HepG2 (cell line): ENCODE measurements around the gene CASZ1. TPM values are rescaled to one million over a fixed set of nuclear protein-coding genes. Genes with fewer than 3 reads are reported as not detected.

Source experiments
- ATAC-seq: fragments of 200-7000 bp; cut with Tn5 transposase; 3 replicates; pipeline ENCODE4 v1.9.1; 2020; ENCODE audit warnings: mild to moderate bottlenecking, moderate library complexity
- Bru-seq: library from RNA; stranded (reverse); fragments of 400-500 nt; gene quantifications from one replicate; lab custom pipeline; 2021; lab: Mats Ljungman, UMichigan
- BruChase-seq, 2 experiments: library from RNA; stranded (reverse); fragments of 400-500 nt; gene quantifications; one replicate each; lab custom pipeline; 2021; lab: Mats Ljungman, UMichigan
- BruUV-seq: library from RNA; stranded (reverse); fragments of 400-500 nt; replicated peaks from 2 replicates; lab custom pipeline; 2021; lab: Mats Ljungman, UMichigan
- CTCF ChIA-PET: fragments of 300-600 bp; formaldehyde crosslinking; extraction: SDS; loops from one replicate; lab custom pipeline; 2021; ENCODE audit warnings: low total read pairs, inconsistent platforms, low intra/inter-chr PET ratio; lab: Yijun Ruan, JAX
- POLR2A ChIA-PET: fragments of 350-600 bp; sonication (Branson Sonifier 250); formaldehyde crosslinking; loops from one replicate; lab custom pipeline; 2020; ENCODE audit warnings: antibody characterized with exemption, inconsistent platforms; lab: Yijun Ruan, JAX
- DNase-seq: peaks from one replicate; pipeline ENCODE4 v3.0.0-alpha.2; 2015; ENCODE audit warnings: low spot score
- FAIRE-seq: peaks from 3 replicates; lab custom pipeline; 2011; peaks lifted over from hg19 to GRCh38; lab: Jason Lieb, UNC
- H2AFZ ChIP-seq: one replicate; pipeline ENCODE4 v1.6.1; 2011; ENCODE audit warnings: low read length, inconsistent platforms
- H3K27ac ChIP-seq: fragments of 300-600 bp; 3 replicates; pipeline ENCODE4 v1.8.0; 2011; ENCODE audit warnings: mixed run types, mild to moderate bottlenecking, mixed read lengths, low read length, inconsistent platforms; ENCODE audit not compliant: insufficient read depth; ENCODE audit errors: extremely low read length
- H3K27me3 ChIP-seq, 2 experiments: fragments of 200-600 bp in 1 of 2; 2 replicates in 1 of 2; 3 replicates in 1 of 2; pipeline versions ENCODE4 v1.6.0 to v1.8.0; 2011; ENCODE audit warnings: low read length in 2 of 2, mild to moderate bottlenecking in 2 of 2, moderate library complexity in 2 of 2, inconsistent platforms in 1 of 2; ENCODE audit not compliant: insufficient read depth in 2 of 2, control insufficient read depth in 1 of 2
- H3K36me3 ChIP-seq, 2 experiments: fragments of 200-600 bp in 1 of 2; replicated peaks in 1 of 2; 2 replicates in 1 of 2; 3 replicates in 1 of 2; pipeline versions ENCODE4 v1.5.1 to v1.8.0; 2011; ENCODE audit warnings: low read length in 2 of 2, inconsistent platforms in 1 of 2; ENCODE audit not compliant: insufficient read depth in 2 of 2, control insufficient read depth in 1 of 2
- H3K4me1 ChIP-seq: 2 replicates; pipeline ENCODE4 v1.5.1; 2012; ENCODE audit warnings: low read length, inconsistent platforms; ENCODE audit not compliant: insufficient read depth
- H3K4me2 ChIP-seq: 2 replicates; pipeline ENCODE4 v1.6.0; 2011; ENCODE audit warnings: low read depth, low read length, inconsistent platforms
- H3K4me3 ChIP-seq, 3 experiments: fragments of 200-600 bp in 1 of 3; sonication (generic), shearing (Covaris generic) in 1 of 3; replicated peaks in 1 of 3; 2 replicates each; pipeline ENCODE4 v1.5.1; 2011 to 2016; ENCODE audit warnings: low read length in 3 of 3, inconsistent platforms in 2 of 3, low read depth in 2 of 3, mild to moderate bottlenecking in 2 of 3, control low read depth in 1 of 3, mixed read lengths in 1 of 3; ENCODE audit not compliant: insufficient read depth in 1 of 3
- H3K79me2 ChIP-seq: one replicate; pipeline ENCODE4 v1.6.1; 2011; ENCODE audit warnings: low read length, inconsistent platforms; ENCODE audit not compliant: insufficient read depth
- H3K9ac ChIP-seq: 2 replicates; pipeline ENCODE4 v1.6.0; 2011; ENCODE audit warnings: mild to moderate bottlenecking, low read depth, low read length, inconsistent platforms; ENCODE audit not compliant: insufficient read depth
- H3K9me3 ChIP-seq: 2 replicates; pipeline ENCODE4 v1.5.1; 2012; ENCODE audit warnings: mild to moderate bottlenecking, low read length
- H4K20me1 ChIP-seq: 2 replicates; pipeline ENCODE4 v1.6.0; 2011; ENCODE audit warnings: inconsistent platforms, mild to moderate bottlenecking, low read length, moderate library complexity; ENCODE audit not compliant: insufficient read depth
- ATRX ChIP-seq: sonication (generic); formaldehyde crosslinking; IDR thresholded peaks from 2 replicates; pipeline ENCODE4 v1.4.0; 2020; ENCODE audit warnings: missing genetic modification reagents, borderline replicate concordance
- CC2D1A ChIP-seq: sonication (generic); formaldehyde crosslinking; IDR thresholded peaks from 2 replicates; pipeline ENCODE4 v1.8.1; 2023; ENCODE audit warnings: mild to moderate bottlenecking, missing genetic modification reagents
- CENPX ChIP-seq: sonication (generic); formaldehyde crosslinking; IDR thresholded peaks from 2 replicates; pipeline ENCODE4 v1.9.0; 2021; ENCODE audit warnings: mild to moderate bottlenecking, missing genetic modification reagents, moderate library complexity
- MTF2 ChIP-seq: sonication (generic); formaldehyde crosslinking; IDR thresholded peaks from 2 replicates; pipeline ENCODE4 v1.5.0; 2020; ENCODE audit warnings: missing genetic modification reagents, borderline replicate concordance
- PAF1 ChIP-seq: IDR thresholded peaks from 2 replicates; pipeline ENCODE4 v1.6.1; 2016; ENCODE audit warnings: missing genetic modification reagents, missing compliant biosample characterization
- RELA ChIP-seq: sonication (generic); formaldehyde crosslinking; IDR thresholded peaks from 2 replicates; pipeline ENCODE4 v1.4.0; 2020; ENCODE audit warnings: missing genetic modification reagents
- SNAPC2 ChIP-seq: sonication (generic); formaldehyde crosslinking; IDR thresholded peaks from 2 replicates; pipeline ENCODE4 v1.8.1; 2022; ENCODE audit warnings: mild to moderate bottlenecking, missing genetic modification reagents
- ZBTB8A ChIP-seq: sonication (generic); formaldehyde crosslinking; IDR thresholded peaks from 2 replicates; pipeline ENCODE4 v1.4.0; 2020; ENCODE audit warnings: mild to moderate bottlenecking, low read depth, missing genetic modification reagents, borderline replicate concordance
- ZNF232 ChIP-seq: sonication (generic); formaldehyde crosslinking; IDR thresholded peaks from 2 replicates; pipeline ENCODE4 v1.4.0; 2020; ENCODE audit warnings: missing genetic modification reagents, borderline replicate concordance
- ZNF33A ChIP-seq: sonication (generic); formaldehyde crosslinking; IDR thresholded peaks from 2 replicates; pipeline ENCODE4 v1.5.1; 2020; ENCODE audit warnings: missing genetic modification reagents, mild to moderate bottlenecking, moderate library complexity, borderline replicate concordance
- WGBS: methylation state at CpG from one replicate; pipeline ENCODE4 v1.1.6; 2017; ENCODE audit warnings: low lambda C conversion rate; 5-methylcytosine and 5-hydroxymethylcytosine counted together
- in situ Hi-C: cut with HindIII; loops from 2 replicates; pipeline ENCODE4 v1.10.0; 2017; ENCODE audit warnings: low pct_unique_long_range_greater_than_20kb; ENCODE audit not compliant: extremely low pct_ligation_motif_present
- intact Hi-C: fragments of 100-400 bp; cut with micrococcal nuclease; formaldehyde crosslinking; loops from one replicate; pipeline ENCODE4 v1.10.0; 2022; ENCODE audit not compliant: unreplicated experiment
- long read RNA-seq, 2 experiments: library from RNA in 1 of 2; library from polyadenylated mRNA in 1 of 2; stranded (forward) in 1 of 2; unstranded in 1 of 2; transcript quantifications; one replicate each; pipeline ENCODE4 v2.0.0, GENCODE V29; 2019 to 2022
- polyA minus RNA-seq, 3 experiments: library from RNA; depleted of rRNA, polyadenylated mRNA; stranded (reverse); fragments of >200 nt; gene quantifications; 2 replicates each; pipeline ENCODE4 v1.2.3, GENCODE V29; 2011; ENCODE audit warnings: low replicate concordance in 1 of 3
- polyA plus RNA-seq, 8 experiments: library from polyadenylated mRNA; depleted of rRNA in 3 of 8; stranded (reverse) in 7 of 8; unstranded in 1 of 8; fragments of >200 nt; fragmentation: Illumina TruSeq in 4 of 8; extraction: Trizol in 4 of 8; gene quantifications; 2 replicates each; pipeline versions ENCODE4 v1.2.1 to v1.2.3, GENCODE V29; 2011 to 2016; ENCODE audit warnings: low read depth in 4 of 8, missing spikeins in 1 of 8, mixed read lengths in 1 of 8; ENCODE audit not compliant: insufficient read depth in 1 of 8
- total RNA-seq, 5 experiments: library from RNA; depleted of rRNA; stranded (reverse); fragments of >200 nt; fragmentation: Illumina TruSeq; extraction: Trizol; gene quantifications; 2 replicates each; pipeline ENCODE4 v1.2.3, GENCODE V29; 2016; ENCODE audit warnings: low read depth in 1 of 5

The CASZ1 gene, protein sequence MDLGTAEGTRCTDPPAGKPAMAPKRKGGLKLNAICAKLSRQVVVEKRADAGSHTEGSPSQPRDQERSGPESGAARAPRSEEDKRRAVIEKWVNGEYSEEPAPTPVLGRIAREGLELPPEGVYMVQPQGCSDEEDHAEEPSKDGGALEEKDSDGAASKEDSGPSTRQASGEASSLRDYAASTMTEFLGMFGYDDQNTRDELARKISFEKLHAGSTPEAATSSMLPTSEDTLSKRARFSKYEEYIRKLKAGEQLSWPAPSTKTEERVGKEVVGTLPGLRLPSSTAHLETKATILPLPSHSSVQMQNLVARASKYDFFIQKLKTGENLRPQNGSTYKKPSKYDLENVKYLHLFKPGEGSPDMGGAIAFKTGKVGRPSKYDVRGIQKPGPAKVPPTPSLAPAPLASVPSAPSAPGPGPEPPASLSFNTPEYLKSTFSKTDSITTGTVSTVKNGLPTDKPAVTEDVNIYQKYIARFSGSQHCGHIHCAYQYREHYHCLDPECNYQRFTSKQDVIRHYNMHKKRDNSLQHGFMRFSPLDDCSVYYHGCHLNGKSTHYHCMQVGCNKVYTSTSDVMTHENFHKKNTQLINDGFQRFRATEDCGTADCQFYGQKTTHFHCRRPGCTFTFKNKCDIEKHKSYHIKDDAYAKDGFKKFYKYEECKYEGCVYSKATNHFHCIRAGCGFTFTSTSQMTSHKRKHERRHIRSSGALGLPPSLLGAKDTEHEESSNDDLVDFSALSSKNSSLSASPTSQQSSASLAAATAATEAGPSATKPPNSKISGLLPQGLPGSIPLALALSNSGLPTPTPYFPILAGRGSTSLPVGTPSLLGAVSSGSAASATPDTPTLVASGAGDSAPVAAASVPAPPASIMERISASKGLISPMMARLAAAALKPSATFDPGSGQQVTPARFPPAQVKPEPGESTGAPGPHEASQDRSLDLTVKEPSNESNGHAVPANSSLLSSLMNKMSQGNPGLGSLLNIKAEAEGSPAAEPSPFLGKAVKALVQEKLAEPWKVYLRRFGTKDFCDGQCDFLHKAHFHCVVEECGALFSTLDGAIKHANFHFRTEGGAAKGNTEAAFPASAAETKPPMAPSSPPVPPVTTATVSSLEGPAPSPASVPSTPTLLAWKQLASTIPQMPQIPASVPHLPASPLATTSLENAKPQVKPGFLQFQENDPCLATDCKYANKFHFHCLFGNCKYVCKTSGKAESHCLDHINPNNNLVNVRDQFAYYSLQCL (N-terminal part only)
- 2.3 and 3.7 TPM in 2 replicates for total RNA-seq (2016; rRNA removed; fragmentation: Illumina TruSeq; extraction: Trizol)
- total RNA-seq (2016; cell fraction: cytosol; rRNA removed; fragmentation: Illumina TruSeq; extraction: Trizol; ENCODE audit: low read depth), result 1.5 and 1.9 TPM in 2 replicates
- 2.8 and 3.2 TPM in 2 replicates for total RNA-seq (2016; cell fraction: insoluble cytoplasmic fraction; rRNA removed; fragmentation: Illumina TruSeq; extraction: Trizol)
- 3.6 and 4.4 TPM in 2 replicates for total RNA-seq (2016; cell fraction: membrane; rRNA removed; fragmentation: Illumina TruSeq; extraction: Trizol)
- total RNA-seq (2016; cell fraction: nucleus; rRNA removed; fragmentation: Illumina TruSeq; extraction: Trizol), result 3.2 TPM in 2 replicates
- 1.9 and 2.2 TPM in 2 replicates for polyA plus RNA-seq (2011; rRNA removed)
- polyA plus RNA-seq (2011; cell fraction: cytosol; rRNA removed), result 2.0 and 2.2 TPM in 2 replicates
- 5.8 and 8.1 TPM in 2 replicates for polyA plus RNA-seq (2011; cell fraction: nucleus; rRNA removed)
- polyA plus RNA-seq (2012), result 1.0 and 1.4 TPM in 2 replicates
- polyA plus RNA-seq (2016; cell fraction: cytosol; fragmentation: Illumina TruSeq; extraction: Trizol; ENCODE audit: low read depth), result 1.6 and 2.1 TPM in 2 replicates
- polyA plus RNA-seq (2016; cell fraction: insoluble cytoplasmic fraction; fragmentation: Illumina TruSeq; extraction: Trizol; ENCODE audit: low read depth), result 3.0 and 3.9 TPM in 2 replicates
- 3.7 and 5.0 TPM in 2 replicates for polyA plus RNA-seq (2016; cell fraction: membrane; fragmentation: Illumina TruSeq; extraction: Trizol; ENCODE audit: low read depth)
- polyA plus RNA-seq (2016; cell fraction: nucleus; fragmentation: Illumina TruSeq; extraction: Trizol; ENCODE audit: insufficient read depth, low read depth), result 4.0 and 4.7 TPM in 2 replicates
- 2.5 and 2.9 TPM in 2 replicates for polyA minus RNA-seq (2011; rRNA and poly(A)+ RNA removed; ENCODE audit: low replicate concordance)
- polyA minus RNA-seq (2011; cell fraction: cytosol; rRNA and poly(A)+ RNA removed), result 1.7 and 2.1 TPM in 2 replicates
- polyA minus RNA-seq (2011; cell fraction: nucleus; rRNA and poly(A)+ RNA removed), result 2.7 and 3.0 TPM in 2 replicates
- percentile 34 among the genes with signal in this experiment for Bru-seq, nascent RNA
- percentile 37 among the genes with signal in this experiment for BruChase-seq, experiment 1, labeled RNA remaining after a 6-hour chase
- BruChase-seq, experiment 2, labeled RNA remaining after a 2-hour chase, result percentile 35 among the genes with signal in this experiment
- long read RNA-seq, experiment 1, result 0 reads
- long read RNA-seq, experiment 2, partial matches to known transcripts, result 8 of 19 reads
- long read RNA-seq, experiment 2, other reads (novel, unspliced or antisense), result 9 of 19 reads

- Histone ChIP-seq H3K27ac (no peak within 1 kb of the TSS), H3K4me3 (peak within 1 kb of the TSS; percentile 59 to 68 (median 64); a peak in 5 of 6 replicates), H3K9me3 (no peaks in the 10 kb centered on the region), H3K4me2 (peak within 1 kb of the TSS; percentile 63), H3K36me3 (no peaks in the 10 kb centered on the region), H3K79me2 (no peaks in the 10 kb centered on the region), H3K27me3 (peaks cover 5 to 52% of the 10 kb centered on the region in 2 experiments; a peak in 4 of 5 replicates), H3K4me1 (peaks cover 21% of the 10 kb centered on the region), H3K9ac (no peak within 1 kb of the TSS), H4K20me1 (no peaks in the 10 kb centered on the region), H2AFZ (no peak within 1 kb of the TSS)
- WGBS, result 2% methylated on average over 20 of the region's 88 CpGs
- FAIRE-seq (peak; percentile 36), DNase-seq (peak; percentile 62), ATAC-seq (peak; percentile 65)
- intact Hi-C loops (loop anchor here (5.0 kb wide), 1 partner anchor 119 kb away; no protein-coding TSS in a partner anchor), in situ Hi-C loops (loop anchor here (5.0 kb wide), 1 partner anchor 119 kb away; no protein-coding TSS in a partner anchor)
- ChIA-PET POLR2A (interaction anchor here (0.7 kb wide), 1 partner anchor 239 kb away, joined by 3 read pairs; no protein-coding TSS in a partner anchor), CTCF (no interaction called here)
- no TSS peak for BruUV-seq
- no peak for TF ChIP-seq CENPX (CRISPR knock-in tag)
- TF ChIP-seq ZNF232, result no peak
- TF ChIP-seq CC2D1A (CRISPR knock-in tag), result no peak
- no peak for TF ChIP-seq PAF1
- peak; percentile 72; the same call in 1 of the 2 replicates for TF ChIP-seq MTF2 (CRISPR knock-in tag)
- TF ChIP-seq SNAPC2 (CRISPR knock-in tag), result no peak
- no peak for TF ChIP-seq ZBTB8A
- TF ChIP-seq RELA (CRISPR knock-in tag), result no peak
- TF ChIP-seq ATRX (CRISPR knock-in tag), result no peak
- no peak for TF ChIP-seq ZNF33A
Measured at GRCh38 chr1:10796029-10796944, at the start of gene CASZ1. Gene CASZ1 (minus strand): TSS chr1:10796646. CDS start chr1:10693889, 102,757 bp downstream.
